Measurements from ENCODE around the gene GPC3. TPM values are rescaled to one million over a fixed set of nuclear protein-coding genes. Genes with fewer than 3 reads are reported as not detected.

Gene GPC3
- total and polyA plus RNA-seq, 8 donors = 0.46 to 137 (median 4.4) TPM

DNA sequence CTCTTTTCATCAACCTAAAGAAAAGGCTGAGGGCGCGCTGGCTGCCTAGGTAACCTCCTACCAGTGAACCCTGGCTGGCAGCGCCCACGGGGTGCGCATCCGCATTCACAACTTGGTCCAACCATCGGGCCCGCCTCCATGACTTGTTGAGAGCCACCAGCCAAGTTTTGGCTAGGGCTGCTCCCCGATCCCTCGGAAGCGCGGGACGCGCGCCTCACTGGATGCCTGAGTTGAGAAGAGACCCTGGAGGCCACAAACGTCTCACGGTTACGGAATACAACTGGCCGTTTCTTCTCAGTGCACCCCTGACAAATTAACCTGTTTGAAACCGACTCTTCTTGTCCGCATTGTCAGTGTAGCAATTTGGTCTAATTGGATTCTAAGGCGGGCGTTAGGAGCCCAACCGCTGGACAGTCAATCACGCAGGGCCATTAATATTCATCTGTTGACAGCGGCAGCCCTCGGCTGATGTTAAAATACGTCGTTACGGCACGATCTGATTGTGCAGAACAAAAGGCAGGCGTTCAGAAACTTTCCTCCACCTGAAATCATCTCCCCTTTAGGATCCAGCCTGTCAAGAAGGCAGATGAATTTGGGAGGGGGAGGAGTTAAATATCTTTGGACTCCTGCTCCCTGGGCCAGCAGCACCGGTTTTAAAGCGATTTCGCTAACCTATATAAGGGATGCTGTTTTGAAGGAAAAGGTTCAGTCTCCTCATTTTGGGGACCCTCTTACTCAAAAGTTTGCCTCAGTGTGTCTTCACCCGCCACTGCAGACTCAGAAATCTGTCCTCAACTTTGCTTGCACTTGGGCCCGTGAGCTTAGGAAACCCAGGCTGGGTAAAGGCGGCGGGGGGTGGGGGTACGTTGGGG lies 1.2 kb downstream of the GPC3 start:
- TF ChIP-seq EP300 (IDR thresholded peaks at IDR 0.05) (no peak), POLR2A (IDR thresholded peaks at IDR 0.05) (no peak), POLR2AphosphoS5 (IDR thresholded peaks at IDR 0.05) (no peak)
- TF ChIP-seq, protein P1, sequence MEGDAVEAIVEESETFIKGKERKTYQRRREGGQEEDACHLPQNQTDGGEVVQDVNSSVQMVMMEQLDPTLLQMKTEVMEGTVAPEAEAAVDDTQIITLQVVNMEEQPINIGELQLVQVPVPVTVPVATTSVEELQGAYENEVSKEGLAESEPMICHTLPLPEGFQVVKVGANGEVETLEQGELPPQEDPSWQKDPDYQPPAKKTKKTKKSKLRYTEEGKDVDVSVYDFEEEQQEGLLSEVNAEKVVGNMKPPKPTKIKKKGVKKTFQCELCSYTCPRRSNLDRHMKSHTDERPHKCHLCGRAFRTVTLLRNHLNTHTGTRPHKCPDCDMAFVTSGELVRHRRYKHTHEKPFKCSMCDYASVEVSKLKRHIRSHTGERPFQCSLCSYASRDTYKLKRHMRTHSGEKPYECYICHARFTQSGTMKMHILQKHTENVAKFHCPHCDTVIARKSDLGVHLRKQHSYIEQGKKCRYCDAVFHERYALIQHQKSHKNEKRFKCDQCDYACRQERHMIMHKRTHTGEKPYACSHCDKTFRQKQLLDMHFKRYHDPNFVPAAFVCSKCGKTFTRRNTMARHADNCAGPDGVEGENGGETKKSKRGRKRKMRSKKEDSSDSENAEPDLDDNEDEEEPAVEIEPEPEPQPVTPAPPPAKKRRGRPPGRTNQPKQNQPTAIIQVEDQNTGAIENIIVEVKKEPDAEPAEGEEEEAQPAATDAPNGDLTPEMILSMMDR (IDR thresholded peaks at IDR 0.05) = no peak
- Histone ChIP-seq H3K36me3 (no peaks in the 10 kb centered on the region), H3K27me3 (peaks cover 0 to 38% (median 32%) of the 10 kb centered on the region in 3 donors), H3K9me3 (no peaks in the 10 kb centered on the region), H3K27ac (no peak overlapping the region), H3K4me1 (peaks cover 0 to 17% (median 12%) of the 10 kb centered on the region in 4 donors), H3K4me3 (peak overlapping the region in 1 of 4 donors; percentile 48)
- WGBS, 5 donors = 20 to 59% (median 29%) methylated on average over 25 to 40 of the region's 40 CpGs
- intact Hi-C loops (cut with DNase I; ENCODE audit: low total_unique reads) = no loop called here
- no peak for DNase-seq

DNA sequence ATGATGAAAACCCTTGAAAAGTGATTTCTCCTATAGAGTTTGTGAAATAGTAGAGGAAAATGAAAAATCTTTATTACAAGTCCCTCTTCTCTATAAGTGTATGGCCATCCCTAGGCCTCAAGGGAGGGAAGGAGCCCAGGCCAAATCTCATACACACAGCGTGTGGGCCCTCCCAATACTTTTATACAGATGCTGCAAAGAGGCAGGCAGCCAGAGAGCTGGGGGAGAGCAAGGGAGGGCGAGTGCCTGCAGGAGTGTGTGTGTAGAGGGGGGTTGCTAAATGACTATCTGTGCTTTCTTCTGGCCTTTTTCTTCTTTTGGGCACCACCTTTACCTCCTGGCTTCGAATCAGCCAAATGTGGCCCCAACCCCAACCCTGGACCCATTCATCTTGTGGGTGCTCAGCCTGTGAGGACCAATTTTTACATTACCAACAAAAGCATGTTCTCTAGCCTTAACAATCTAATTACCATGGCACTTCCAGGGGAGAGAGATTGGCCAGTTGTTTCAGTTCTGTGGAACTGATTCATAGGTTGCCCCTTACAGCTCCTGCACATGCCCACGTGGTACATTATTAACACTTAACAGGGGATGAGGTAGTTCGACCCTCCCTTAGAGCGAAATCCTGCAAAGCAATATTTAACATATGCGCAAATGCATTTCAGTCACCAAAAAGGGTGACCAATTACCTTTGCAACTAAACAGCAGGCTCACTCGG lies 2.0 kb downstream of the GPC3 start:
- WGBS, 5 donors = 57 to 76% (median 66%) methylated on average over 7 to 8 of the region's 8 CpGs
- intact Hi-C loops (cut with DNase I; ENCODE audit: low total_unique reads) = no loop called here
- TF ChIP-seq POLR2A (IDR thresholded peaks at IDR 0.05) = no peak
- TF ChIP-seq, protein P1 (IDR thresholded peaks at IDR 0.05) = no peak
- TF ChIP-seq EP300 (IDR thresholded peaks at IDR 0.05) = no peak
- no peak for TF ChIP-seq POLR2AphosphoS5 (IDR thresholded peaks at IDR 0.05)
- Histone ChIP-seq H3K36me3 (no peaks in the 10 kb centered on the region), H3K9me3 (no peaks in the 10 kb centered on the region), H3K4me1 (peaks cover 0 to 17% (median 12%) of the 10 kb centered on the region in 4 donors), H3K27me3 (peaks cover 0 to 38% (median 32%) of the 10 kb centered on the region in 3 donors), H3K4me3 (no peak overlapping the region), H3K27ac (no peak overlapping the region)
- no peak for DNase-seq

DNA sequence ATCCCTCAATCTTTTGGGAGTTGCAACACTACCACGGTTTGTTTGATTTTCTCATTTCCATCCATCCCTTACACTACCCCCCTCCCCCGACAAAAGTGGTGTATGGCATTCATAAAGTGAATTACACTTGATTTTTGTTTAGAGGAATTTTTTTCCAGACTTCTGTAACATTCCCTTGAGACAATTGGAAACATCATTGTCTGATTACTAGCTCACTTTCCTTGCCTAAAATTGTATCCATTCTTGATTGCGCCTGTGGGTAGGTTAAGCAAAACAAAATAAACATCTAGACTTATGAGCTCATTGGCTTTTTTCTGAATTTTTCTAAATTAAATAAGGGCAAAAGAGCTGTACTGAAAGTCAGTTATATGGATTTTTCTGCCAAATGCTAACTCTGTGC lies 3.5 kb downstream of the GPC3 start:
- 43 to 75% (median 53%) methylated on average over 3 of the region's 3 CpGs for WGBS, 5 donors

More for the DNA sequence above, 3.5 kb downstream of the GPC3 start:
- H3K36me3 ChIP-seq = no peaks in the 10 kb centered on the region
- H3K27ac ChIP-seq = no peak overlapping the region
- H3K4me1 ChIP-seq = peaks cover 0 to 17% (median 12%) of the 10 kb centered on the region in 4 donors
- intact Hi-C loops (cut with DNase I; ENCODE audit: low total_unique reads) = no loop called here
- TF ChIP-seq, protein P1 (IDR thresholded peaks at IDR 0.05) = no peak
- no peak for TF ChIP-seq EP300 (IDR thresholded peaks at IDR 0.05)
- TF ChIP-seq POLR2AphosphoS5 (IDR thresholded peaks at IDR 0.05) = no peak
- no peak for TF ChIP-seq POLR2A (IDR thresholded peaks at IDR 0.05)
- H3K4me3 ChIP-seq = no peak overlapping the region
- no peak for DNase-seq
- no peaks in the 10 kb centered on the region for H3K9me3 ChIP-seq
- H3K27me3 ChIP-seq = peaks cover 0 to 38% (median 32%) of the 10 kb centered on the region in 3 donors

Data from stomach (tissue), 9 donors.